Measurements from ENCODE around the gene MSN. TPM values are rescaled to one million over a fixed set of nuclear protein-coding genes. Genes with fewer than 3 reads are reported as not detected.
A peak's percentile ranks its signal among the peaks of the same experiment; 100 is the strongest.

Gene MSN
- total RNA-seq, 1 donor from 2014 or later, result 325 TPM

DNA sequence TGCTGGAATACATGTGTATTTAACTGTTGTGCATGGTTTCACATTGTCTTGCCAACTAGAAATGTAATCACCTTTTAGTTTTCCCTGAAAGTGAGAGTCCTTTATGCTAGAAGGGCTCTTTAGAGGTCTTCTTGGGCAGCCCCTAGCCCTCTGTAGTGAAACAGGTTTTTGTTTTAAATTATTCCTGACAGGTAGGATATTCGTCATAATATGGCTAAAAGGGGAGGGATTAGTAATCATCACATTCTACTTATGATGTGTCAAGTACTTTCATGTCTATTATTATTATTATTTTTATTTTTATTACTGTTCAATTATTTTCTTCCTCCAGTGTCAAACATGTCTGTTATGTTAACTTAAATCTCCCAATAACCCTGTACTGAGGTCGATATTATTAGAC lies 35.5 kb downstream of the MSN start:
- intact Hi-C loops (cut with DNase I), result no loop called here
- DNase-seq (ENCODE audit: low spot score), result no peak
- ATAC-seq, result no peak

DNA sequence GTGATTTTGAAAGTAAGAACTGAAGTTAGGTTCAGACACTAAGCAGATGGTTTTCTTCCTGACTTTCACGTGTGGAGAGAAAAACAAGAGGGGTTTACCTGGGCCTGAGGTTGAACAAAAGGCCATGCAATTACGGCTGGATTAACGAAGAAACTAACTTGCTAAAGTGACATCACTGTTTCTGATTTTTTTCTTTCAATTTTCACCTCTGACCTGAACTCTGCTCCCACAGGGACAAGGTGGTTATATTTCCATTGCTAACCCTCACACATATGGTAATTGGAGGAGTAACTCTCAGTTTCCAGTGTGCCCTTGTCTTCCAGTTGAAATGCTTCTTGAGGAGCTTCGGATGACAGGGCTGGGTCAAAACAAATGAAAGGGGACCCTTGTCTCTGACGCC lies 38.0 kb downstream of the MSN start:
- ATAC-seq (no peak), DNase-seq (ENCODE audit: low spot score) (no peak)
- intact Hi-C loops (cut with DNase I), result no loop called here

DNA sequence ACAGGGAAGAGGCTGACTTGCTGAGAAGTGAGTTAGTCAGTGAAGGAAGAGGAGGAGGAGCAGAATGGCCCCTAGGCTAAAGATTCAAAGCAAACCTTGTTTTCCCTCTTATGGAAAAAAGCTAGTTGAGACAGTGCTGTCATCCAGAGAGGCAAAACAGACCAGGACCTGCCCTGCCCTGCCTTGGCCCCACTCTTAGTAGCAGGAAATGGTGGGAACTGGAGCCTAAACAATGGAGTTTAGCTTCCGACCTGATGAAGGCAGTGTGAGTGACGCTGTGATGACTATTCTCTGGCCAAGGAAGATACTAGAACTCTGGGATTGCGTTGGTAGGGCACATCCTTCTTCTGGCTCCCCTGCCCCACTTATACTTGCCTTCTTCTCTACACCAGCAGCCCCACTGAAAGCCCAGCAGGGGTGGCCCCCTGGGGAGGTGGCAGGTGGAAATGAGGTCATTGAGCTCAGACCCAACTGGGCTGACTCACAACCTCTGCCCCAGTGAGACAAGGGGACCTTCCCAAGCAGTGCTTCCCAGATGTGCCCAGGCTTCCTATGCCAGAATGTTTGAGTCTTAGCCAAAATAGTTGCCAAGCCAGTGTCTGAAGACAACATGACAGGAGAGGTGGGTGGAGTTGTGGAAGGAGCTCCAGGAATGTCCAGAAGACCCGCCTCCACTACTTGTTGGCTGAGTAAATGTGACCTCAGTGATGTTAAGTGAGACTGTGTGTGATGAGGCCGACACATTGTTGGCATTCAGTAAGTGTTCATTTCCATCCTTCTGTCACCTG lies 38.8 kb downstream of the MSN start:
- ATAC-seq, result peak; percentile 43
- no peak for DNase-seq (ENCODE audit: low spot score)
- intact Hi-C loops (cut with DNase I), result no loop called here

GRCh38 chrX:65707151-65707550 lies 39.7 kb downstream of the MSN start:
- DNase-seq (ENCODE audit: low spot score) (no peak), ATAC-seq (peak; percentile 49)
- intact Hi-C loops (cut with DNase I), result no loop called here

GRCh38 chrX:65712005-65712806 lies 44.8 kb downstream of the MSN start:
- DNase-seq (ENCODE audit: low spot score) (no peak), ATAC-seq (no peak)
- intact Hi-C loops (cut with DNase I), result no loop called here

- ATAC-seq (no peak), DNase-seq (ENCODE audit: low spot score) (no peak)
- intact Hi-C loops (cut with DNase I), result no loop called here
Measured at GRCh38 chrX:65718538-65718937, 51.1 kb downstream of the MSN start.

- intact Hi-C loops (cut with DNase I), result no loop called here
- no peak for DNase-seq (ENCODE audit: low spot score)
- peak; percentile 44 for ATAC-seq
Measured at GRCh38 chrX:65720381-65720964, 53.0 kb downstream of the MSN start.

GRCh38 chrX:65723706-65724105 lies 56.3 kb downstream of the MSN start:
- ATAC-seq, result peak; percentile 13
- no peak for DNase-seq (ENCODE audit: low spot score)
- intact Hi-C loops (cut with DNase I), result no loop called here

GRCh38 chrX:65726715-65727114 lies 59.3 kb downstream of the MSN start:
- intact Hi-C loops (cut with DNase I), result no loop called here
- peak; percentile 42 for ATAC-seq
- no peak for DNase-seq (ENCODE audit: low spot score)

- no peak for ATAC-seq
- no peak for DNase-seq (ENCODE audit: low spot score)
- intact Hi-C loops (cut with DNase I), result no loop called here
Measured at GRCh38 chrX:65731684-65732289, 64.3 kb downstream of the MSN start.

GRCh38 chrX:65740909-65741308 lies 73.5 kb downstream of the MSN start:
- no peak for ATAC-seq

DNA sequence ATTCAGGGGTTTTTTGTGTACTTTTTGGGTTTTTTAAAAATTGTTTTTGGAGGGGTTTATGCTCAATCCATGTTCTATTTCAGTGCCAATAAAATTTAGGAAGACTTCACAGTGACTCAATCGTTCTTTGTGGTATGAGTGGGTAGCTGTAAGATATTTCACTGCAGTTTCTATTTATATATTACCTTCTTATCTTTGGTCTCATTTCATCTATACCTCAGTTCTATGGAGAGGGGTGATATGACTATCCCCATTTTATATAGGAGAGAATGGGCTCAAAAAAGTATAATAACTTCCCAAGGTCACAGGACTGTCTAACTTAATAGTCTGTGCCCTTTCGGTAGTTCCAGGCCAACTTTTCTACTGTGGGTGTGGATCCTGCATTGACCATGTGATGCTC lies 74.4 kb downstream of the MSN start:
- intact Hi-C loops (cut with DNase I), result no loop called here
- ATAC-seq, result no peak
- no peak for DNase-seq (ENCODE audit: low spot score)

More at GRCh38 chrX:65740909-65741308, 73.5 kb downstream of the MSN start:
- no peak for DNase-seq (ENCODE audit: low spot score)
- intact Hi-C loops (cut with DNase I), result no loop called here

DNA sequence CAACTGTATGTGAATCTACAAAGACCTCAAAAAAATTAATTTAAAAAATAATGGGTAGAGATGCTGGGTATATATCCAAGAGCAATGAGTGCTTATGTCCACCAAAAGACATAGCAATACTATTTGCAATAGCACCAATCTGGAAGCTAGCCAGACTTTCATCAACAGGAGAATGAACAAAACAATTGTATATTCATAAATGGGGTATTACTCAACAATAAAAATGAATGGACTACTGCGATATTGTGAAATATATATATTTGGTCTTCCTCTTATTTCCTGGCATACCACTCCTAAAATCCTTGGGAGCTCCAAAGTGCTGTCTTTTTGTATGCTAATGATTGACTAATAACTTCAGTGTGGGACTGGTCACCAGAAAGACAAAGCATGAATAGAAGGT lies 77.5 kb downstream of the MSN start:
- intact Hi-C loops (cut with DNase I), result no loop called here
- no peak for ATAC-seq
- no peak for DNase-seq (ENCODE audit: low spot score)

DNA sequence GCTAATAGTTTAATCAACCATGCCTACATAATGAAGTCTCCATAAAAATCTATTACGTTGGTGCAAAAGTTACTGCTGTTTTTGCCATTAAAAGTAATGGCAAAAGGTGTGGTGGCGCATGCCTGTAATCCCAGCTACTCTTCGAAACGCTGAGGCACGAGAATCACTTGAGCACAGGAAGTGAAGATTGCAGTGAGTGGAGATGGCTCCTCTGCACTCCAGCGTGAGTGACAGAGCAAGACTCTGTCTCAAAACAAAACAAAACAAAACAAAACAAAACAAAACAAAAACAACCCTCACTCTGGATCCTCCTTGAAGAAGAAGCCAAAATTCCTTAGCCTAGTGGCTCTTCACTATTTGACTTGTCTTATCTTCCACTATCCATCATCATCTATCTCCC lies 78.0 kb downstream of the MSN start:
- ATAC-seq (no peak), DNase-seq (ENCODE audit: low spot score) (no peak)
- intact Hi-C loops (cut with DNase I), result no loop called here

GRCh38 chrX:65745992-65746391 lies 78.5 kb downstream of the MSN start:
- ATAC-seq (no peak), DNase-seq (ENCODE audit: low spot score) (no peak)
- intact Hi-C loops (cut with DNase I), result no loop called here

DNA sequence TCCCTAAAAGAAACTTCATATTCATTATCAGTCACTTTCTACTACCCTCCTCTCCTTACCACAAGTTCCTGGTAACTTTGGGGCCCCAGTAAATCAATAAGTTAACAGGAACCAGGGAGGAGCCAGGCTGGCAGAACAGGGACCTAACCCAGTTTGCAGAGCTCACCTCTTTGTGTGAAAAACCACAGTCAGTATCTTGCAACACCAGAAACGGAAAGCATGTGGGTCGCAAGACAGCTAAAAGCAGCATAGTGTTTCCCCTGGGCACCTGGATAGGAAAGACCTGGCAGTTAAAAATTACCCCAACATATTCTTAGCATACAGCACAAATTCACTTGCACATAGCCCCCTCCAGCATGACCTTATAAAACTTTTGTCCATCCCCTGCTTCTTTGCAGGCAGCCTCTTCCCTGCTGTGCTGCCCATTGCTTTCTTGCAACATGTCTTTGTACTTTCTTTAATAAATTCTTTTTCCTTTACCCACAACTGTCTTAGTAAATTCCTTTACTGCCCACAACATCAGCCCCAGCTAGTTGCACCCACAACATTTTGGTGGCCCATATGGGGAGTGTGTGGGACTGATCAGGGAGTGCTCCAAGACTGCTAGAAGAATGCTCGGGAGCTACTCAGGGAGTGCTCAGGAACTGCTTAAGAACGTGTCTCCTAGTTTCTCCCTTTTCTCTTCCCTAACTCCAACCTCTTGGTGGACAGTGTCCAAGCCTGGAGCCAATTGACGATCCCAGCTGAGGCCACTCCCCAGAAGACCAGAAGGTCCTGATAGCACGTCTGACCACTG lies 83.4 kb downstream of the MSN start:
- no peak for ATAC-seq

GRCh38 chrX:65751519-65751918 lies 84.1 kb downstream of the MSN start:
- DNase-seq (ENCODE audit: low spot score) (no peak), ATAC-seq (no peak)
- intact Hi-C loops (cut with DNase I), result no loop called here

More for the DNA sequence above, 83.4 kb downstream of the MSN start:
- intact Hi-C loops (cut with DNase I), result no loop called here
- DNase-seq (ENCODE audit: low spot score), result no peak

DNA sequence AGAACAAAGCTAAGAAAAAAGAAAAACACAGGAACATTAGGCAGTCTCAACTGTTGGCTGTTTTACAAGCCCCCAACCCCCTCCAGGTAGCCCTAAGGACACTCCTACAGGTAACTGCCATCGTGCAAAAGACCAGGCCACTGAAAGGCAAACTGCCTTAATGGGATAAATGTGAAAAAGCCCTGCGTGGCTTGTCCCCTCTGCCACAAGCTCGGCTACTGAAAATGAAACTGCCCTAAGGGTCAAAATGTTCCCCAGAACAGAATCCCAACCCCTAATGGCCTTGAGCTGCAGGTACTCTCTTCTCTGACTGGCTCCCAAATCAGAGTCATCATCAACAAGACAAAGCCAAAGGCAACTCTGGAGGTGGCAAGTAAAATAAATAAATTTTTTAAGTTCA lies 84.8 kb downstream of the MSN start:
- DNase-seq (ENCODE audit: low spot score) (no peak), ATAC-seq (no peak)
- intact Hi-C loops (cut with DNase I), result no loop called here

DNA sequence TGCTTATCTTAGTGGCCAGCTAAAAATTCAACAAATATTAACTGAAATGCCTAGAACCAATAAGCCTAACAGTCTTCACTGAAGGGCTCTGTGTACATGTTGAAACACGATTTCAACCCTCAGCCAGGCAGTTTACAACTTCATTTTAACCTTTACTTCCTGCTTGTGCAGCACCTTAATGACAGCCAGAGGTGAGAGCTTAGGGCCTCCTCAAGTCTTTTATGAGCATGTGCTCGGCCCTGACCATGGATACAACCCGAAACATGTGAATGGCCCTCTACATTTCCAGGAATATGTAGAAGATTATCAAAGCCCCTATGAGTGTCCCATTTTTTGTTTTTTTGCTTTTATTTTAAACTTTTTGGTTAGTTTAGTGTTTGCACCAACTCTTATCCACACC lies 88.3 kb downstream of the MSN start:
- intact Hi-C loops (cut with DNase I), result no loop called here
- ATAC-seq (no peak), DNase-seq (ENCODE audit: low spot score) (no peak)

All from sciatic nerve (tissue), 2 donors.